IPS-NIHi11 (cell line): ENCODE results near the gene DUS1L.

Source experiments
- DNase-seq: peaks from one replicate; pipeline ENCODE4 v3.0.0; 2012; ENCODE audit warnings: mixed read lengths, low spot score

DUS1L gene

DNA sequence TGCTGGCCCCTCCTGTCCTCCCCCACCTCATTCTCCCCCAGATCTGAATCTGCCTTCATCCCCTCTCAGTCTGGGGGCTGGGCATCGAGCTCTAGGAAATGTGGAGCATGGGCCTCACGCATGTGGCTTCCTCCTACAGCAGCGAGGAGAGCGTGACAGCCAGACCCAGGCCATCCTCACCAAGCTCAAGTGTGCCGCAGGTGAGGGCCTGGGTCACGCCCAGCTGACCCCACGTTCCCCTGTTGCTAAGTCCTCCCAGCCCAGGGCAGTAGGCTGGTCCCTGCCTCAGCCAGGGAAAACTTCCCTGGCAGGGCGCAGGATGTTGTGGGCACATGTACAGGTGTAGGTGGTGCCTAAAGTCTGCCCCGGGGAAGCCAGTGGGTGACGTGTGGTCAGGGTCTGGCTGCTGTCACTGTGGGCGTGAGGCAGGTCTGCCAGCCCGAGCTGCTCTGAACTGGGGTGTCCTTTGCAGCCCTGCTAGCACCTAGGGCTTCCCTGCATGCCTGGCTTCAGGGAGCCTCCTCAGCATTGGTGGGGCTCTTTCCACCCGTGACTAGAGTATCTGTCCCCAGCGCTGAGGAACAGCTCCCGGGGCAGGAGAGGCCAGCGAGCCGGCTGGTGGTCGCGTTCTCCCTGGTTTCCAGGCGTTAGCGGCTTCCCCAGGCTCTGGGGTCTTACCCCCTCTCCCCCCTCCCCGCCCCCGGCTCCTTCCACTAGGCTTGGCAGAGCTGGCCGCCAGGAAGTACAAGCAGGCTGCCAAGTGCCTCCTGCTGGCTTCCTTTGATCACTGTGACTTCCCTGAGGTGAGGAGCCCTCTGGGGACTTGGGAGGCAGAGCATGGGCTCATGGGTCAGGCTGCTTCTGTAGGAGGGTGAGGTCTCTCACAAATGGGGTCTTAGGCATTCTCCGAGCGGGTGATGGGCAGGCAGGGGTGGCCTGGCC lies 10.3 kb downstream of the DUS1L start:
- peak; percentile 5 for DNase-seq

DNA sequence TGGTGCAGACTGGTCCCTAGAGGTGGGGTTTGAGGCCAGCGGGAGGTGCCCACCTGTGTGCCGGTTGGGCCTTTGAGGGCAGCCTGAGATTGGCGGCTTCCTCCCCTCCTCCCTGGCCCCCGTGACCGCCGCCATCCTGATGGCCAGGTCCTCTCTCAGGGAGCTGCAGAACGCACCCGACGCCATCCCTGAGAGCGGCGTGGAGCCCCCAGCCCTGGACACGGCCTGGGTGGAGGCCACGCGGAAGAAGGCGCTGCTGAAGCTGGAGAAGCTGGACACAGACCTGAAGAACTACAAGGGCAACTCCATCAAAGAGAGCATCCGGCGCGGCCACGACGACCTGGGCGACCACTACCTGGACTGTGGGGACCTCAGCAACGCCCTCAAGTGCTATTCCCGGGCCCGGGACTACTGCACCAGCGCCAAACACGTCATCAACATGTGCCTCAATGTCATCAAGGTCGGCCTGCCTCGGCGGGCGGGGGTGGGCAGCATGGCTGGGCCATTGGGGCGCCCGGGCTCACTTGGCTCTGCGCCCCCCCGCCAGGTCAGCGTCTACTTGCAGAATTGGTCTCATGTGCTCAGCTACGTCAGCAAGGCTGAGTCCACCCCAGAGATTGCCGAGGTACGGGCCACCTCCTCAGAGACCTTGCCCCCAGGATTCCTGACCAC lies 11.1 kb downstream of the DUS1L start:
- peak; percentile 6 for DNase-seq

DNA sequence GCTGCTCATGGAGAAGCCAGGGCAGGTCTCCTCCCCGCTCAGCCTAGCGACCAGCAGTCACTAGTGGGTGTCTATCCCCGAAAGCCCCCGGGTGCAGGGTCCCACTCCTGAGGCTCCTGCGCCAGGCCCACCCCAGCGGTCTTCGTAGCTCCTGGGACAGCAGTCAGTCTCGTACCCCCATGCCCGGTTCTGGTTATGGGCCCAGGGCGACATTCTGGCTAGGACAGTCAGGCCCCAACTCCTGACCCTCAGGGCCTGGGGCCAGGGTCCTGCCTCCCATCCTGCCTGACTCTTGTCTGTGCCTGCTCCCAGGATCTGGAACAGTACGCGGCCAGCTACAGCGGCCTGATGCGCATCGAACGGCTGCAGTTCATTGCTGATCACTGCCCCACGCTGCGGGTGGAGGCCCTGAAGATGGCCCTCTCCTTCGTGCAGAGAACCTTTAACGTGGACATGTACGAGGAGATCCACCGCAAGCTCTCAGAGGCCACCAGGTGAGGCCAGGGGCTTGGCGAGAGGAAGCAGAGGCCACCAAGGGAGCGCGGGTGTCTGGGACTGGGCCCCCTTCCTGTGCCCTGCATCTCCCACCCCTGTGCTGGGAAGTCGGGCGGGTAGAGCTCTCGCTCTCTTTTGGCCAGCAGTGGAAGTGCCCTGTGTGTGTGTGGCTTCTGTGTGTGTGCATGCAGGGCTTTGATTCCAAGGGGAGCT lies 11.9 kb downstream of the DUS1L start:
- no peak for DNase-seq

DNA sequence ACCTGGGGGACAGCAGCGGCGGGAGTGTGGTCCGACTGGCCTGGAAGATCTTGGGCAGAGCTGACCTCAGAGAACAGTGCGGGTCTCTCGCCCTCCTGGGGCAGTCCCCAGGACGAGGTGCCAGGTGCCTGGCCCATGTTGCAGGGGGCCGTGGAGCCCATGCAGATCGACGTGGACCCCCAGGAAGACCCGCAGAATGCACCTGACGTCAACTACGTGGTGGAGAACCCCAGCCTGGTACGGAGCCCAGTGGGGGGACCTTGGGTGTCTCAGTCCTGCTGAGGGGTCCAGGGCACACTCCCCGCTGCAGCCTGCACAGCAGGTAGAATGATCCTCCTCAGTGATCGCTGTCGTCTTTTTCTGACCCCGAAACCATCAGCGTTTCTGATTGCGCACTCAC lies 12.5 kb downstream of the DUS1L start:
- no peak for DNase-seq

DNA sequence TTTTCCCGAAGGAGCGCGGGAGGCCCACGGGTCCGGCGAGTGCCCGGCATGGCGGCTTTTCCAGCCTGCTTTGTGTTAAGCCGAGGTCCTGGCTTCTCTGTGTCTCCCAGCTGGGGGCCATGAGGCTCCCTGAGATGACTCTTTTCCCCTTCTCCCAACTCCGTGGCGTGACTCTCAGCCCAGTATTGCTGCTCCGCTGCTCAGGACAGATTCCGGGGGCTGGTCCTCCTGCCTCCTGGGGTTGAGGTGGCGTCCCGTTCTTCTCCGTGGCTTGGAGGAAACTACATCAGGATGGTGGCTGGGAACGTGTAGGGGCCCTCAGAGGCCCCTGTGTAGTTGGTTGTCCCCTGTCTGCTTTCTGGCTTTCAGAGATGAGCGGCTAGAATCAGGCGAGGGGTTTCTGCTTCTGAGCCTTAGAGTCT lies 13.0 kb downstream of the DUS1L start:
- DNase-seq = no peak

DNA sequence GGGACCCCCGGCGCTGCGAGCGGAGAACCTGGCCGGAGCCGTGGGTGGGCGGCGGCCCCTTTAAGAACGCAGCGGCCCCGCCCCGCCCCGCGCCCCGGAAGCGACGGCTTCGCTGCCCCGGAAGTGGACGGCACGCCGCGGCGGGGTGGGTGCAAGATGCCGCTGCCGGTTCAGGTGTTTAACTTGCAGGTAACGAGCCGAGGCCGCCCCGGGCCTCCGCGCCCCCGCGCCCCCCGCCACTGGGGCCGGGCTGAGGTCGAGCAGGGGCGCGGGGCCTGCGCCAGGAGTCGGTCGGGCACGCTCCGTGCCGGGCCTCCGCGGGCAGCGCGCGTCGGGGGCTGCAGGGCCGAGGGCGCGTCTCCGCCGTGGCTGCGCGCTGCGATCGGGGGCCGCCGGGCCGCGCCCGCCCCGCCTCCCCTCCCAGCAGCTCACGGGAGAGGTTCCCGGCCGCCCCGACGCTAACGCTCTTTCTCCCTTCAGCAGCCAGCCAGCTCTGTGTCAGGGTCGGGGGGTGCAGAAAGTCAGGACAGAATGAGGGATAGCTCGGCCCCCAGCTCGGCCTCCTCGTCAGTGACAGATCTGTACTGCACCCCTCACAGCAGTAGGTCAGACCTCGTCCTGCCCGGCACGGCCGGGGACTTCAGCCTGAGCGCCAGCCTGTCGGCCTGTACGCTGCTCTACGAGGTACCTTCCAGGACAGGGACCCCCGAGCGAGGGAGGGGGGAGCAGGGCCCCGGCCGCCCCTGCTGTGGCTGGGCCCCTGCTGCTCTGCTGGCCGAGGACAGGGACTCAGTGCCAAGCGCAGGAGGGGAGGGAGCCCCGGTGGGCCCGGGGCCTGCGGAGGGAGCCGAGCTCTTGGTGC lies 13.6 kb downstream of the DUS1L start, which contains the start of the genes GPS1 and RFNG:
Gene GPS1 (plus strand): TSS at position 123 of the 862 bp plus-strand sequence. CDS start 34 bp downstream, at position 157.
Gene RFNG (minus strand): TSS at position 36 of the 862 bp plus-strand sequence. CDS start 45 bp downstream, outside the sequence.
- peak; percentile 96 for DNase-seq

DNA sequence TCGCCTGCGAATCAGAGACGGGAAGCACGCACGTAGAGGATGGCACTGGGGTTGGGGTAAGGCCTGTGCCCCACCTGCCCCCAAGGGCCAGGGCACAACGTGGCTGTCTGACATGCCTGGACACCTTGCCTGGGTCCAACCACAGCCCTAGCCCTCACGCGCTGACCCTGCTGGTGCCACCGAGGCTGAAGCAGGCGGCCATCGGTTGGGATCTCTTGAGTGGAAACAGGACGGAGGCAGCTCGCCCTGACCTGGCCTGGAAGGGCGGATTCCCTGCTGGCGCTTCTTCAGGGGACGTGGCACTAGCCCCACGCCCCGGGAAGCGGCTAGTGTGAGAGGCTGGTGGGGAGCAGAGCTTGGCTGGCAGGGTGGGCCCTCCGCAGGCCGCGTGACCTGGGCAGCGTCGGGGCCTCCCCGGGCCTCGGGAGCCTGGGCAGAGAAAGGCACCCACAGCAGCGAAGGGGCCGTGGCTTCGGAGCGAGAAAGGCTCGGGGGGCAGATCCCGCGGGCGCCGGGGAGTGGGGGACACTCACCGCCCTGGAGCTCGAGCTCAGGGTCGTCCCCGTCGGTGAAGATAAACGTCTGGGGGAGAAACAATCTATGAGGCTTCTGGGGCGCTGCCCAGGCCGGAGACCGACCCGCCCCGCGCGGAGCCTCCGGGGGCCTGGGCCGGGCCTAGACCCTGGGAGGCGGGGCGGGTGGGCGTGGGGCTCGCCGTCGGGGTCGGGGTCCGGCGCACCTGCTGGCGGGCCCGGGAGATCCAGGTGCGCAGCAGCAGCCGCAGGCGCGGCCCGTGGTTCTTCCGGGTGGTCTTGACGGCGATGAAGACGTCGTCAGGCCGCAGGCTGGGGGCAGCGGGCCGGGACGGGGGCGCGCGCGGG lies 14.6 kb downstream of the DUS1L start:
- DNase-seq = peak; percentile 85

DNA sequence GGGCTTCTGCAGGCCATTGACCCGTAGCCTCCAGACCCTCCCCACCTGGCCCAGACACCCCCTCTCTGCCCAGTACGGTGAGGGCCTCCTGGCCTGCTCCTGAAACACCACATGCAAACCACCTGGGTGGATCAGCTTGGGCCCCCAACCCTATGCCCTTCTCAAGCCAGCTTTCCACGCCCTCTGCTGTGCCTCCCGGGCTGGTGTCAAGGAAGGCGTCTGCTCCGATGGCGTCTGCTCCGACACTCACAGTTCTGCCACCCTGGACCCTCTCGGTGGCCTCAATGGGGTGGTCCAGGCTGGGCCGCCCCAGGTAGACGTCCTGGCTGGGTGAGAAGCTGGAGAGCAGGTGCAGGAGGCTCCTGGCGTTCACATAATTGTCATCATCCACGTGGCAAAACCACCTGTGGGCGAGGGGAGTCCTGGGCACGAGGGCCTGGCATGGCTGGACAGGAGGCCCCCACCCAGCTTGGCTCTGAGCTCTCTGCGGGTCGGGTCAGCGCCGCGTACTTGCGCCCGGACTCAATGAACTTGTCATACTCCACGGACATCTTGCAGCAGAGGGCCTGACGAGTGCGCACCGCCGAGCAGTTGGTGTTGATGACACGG lies 15.3 kb downstream of the DUS1L start:
- no peak for DNase-seq

DNA sequence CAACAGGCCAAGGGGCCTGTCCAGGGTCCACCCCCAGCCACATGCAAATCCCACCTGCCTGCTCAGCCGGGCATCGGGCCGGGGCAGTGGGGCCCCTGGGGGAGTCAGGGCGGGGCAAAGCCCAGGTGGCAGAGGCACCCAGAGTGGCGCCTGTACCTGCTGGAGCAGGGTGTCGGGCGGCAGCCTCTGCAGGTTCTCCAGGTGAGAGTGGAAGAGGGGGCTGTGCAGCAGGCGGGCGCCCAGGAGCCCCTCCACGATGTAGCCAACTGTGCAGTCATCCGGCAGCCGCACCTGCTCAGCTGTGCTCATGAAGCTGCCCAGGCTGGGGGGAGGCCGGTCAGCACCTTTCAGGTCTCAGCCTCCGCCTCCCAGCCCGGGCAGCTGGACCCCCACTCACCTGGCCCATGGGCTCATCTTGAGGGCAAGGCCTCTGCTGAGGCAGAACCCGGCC lies 16.1 kb downstream of the DUS1L start:
- no peak for DNase-seq

DNA sequence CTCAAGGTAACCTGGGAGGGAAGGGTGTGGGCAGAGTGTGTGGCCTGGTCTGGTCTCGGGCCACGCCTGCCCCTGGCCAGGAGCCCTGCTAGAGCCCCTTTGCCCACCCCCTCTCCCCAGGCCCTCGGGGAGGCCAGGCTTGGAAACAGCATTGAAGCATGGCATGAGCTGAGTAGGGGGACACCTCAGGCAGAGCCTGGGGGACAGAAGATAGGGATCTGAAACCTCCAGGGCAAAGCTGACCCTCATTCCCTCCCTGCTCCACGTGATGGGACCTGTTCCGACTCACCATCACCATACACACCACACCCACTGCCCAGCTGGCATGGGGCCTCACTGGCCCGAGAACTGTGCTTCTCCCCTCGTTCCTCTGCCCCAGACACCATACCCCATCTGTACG lies 16.5 kb downstream of the DUS1L start:
- no peak for DNase-seq

DNA sequence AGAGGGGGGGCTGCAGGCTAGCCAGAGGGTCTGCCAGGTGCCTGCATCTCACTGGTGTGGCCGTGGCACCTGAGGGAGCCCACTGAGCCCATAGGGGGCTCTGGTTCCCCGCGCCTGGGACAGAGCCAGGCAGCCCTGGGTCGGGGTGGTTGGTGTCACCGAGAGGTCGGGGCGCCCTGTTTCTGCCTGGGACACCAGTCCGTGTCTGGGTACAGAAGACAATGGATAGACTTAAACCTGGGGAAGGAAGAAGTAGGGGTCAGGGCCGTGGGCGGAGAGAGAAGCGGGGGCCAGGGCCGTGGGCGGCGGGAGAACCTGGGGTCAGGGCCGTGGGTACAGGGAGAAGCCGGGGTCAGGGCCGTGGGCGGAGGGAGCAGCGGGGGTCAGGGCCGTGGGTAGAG lies 17.0 kb downstream of the DUS1L start:
- no peak for DNase-seq

DNA sequence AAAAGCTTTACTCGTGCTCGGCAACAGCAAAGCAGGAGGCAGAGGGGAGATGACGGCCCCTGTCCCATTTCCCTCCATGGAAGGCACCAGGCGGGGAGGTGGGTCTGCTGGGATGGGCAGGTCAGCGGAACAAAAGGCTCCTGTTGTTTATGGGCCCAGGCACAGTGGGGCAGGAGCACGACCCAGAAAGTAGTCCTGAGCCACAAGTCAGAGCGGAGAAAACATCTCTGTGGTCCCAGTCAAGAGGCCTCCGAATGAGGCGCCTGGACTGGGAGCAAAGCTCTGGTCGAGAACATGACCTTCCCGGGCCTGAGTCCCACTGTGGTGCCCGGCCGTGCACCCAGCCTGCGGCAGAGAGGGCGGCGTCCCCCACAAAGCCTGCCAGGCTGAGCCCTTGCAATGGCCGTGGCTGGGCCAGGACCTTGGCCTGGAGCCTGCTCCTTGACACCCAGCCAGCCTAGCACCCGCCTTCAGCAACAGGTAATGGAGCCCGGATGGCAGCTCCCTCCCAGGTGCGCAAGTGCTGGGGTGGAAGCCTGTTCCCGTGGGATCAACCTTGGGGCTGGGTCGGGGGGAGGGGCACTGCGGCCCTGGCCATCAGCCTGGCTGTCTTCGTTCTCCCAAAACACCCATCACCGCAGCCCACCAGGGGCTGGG lies 17.6 kb downstream of the DUS1L start:
- DNase-seq = no peak

DNA sequence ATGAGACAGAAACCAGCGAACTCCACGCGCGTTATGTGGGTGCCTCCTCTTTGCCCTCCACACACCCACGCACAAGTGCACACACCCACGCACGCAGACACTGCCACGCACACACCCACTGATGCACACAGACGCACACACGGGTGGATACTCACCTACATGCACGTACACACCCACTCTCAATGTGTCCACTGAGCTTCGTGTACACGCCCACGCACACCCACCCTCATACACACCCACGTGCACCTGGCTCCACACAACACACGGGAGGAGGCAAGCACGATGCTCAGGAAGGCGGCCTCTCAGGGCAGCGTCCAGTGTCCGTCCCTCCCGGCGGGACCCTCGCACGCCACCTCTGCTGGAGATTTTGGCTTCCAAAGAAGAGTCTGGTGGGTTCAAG lies 18.2 kb downstream of the DUS1L start:
- DNase-seq = no peak

DNA sequence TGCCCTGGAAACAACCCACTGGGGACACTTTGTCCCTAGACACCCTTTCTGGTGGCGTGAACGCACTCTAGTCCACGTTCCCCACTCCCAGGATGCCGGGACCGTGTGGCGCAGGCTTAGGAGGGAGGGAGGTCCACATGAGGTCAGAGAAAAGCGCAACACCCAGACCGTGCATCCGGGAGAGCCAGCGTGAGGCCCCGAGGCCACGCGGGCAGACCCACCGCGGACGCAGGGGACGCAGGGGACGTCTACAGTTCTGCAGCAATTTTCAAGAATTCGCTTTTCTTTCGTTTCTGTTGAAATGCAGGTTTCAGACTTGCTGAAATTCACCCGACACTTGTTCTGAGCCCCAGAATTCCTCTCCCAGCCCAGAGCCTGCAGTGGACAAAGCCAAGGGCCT lies 18.7 kb downstream of the DUS1L start:
- no peak for DNase-seq

DNA sequence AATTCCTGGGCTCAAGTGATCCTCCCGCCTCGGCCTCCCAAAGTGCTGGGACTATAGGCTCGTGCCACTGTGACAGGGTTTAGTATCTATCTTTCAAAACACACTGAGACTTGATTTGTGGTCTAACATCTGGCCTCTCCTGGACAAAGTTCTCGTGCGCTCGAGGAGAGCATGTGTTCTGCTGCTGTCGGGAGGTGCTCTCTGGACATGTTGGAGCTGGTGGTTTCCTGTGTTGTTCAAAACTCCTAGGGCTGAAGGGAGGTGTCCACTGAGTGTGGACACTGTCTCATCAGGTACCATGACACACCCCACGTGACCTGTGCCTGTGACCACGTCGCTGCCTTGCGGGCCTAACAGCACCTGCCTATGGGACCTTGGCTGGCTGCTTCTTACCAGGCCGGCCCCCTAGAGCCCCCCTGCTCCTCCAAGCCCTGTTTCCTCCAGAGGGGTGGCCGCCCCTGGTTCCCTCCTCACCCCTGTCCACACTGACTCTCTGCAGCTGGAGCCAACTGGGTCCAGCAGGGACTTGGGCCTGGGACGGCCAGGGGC lies 19.6 kb downstream of the DUS1L start:
- no peak for DNase-seq

DNA sequence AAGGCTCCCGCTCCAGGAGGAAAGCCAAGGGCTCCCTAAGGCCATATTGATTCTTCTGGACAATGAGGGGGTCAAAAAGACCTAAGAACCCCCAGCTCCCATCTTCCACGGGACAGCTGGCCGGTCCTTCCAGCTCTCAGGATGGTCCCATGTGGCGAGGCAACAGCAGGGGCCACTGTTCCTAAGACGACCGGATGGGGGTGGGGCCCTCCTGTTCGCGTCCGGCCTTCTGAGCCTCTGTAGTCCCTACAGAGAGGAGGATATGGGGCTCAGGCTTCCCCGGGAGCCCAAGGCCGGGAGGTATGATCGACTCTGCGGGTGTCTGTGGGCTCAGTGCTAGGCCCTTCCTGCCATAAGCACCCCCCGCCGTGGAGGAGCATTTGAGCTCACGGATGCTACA lies 22.1 kb downstream of the DUS1L start:
- DNase-seq = peak; percentile 51

DNA sequence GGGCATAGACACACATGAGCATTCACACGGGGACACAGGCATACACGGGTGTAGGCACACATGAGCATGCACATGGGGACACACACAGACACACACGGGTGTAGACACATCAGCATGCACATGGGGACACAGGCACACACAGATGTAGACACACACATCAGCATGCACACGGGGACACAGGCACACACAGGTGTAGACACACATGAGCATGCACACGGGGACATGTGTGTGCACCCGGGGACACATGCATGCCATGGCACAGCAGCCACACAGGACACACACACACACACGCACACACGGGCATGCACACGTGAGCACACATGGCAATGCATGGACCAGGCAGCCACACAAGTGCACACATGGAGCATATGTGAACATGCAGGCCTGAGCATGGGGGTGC lies 23.0 kb downstream of the DUS1L start:
- DNase-seq = no peak

DNA sequence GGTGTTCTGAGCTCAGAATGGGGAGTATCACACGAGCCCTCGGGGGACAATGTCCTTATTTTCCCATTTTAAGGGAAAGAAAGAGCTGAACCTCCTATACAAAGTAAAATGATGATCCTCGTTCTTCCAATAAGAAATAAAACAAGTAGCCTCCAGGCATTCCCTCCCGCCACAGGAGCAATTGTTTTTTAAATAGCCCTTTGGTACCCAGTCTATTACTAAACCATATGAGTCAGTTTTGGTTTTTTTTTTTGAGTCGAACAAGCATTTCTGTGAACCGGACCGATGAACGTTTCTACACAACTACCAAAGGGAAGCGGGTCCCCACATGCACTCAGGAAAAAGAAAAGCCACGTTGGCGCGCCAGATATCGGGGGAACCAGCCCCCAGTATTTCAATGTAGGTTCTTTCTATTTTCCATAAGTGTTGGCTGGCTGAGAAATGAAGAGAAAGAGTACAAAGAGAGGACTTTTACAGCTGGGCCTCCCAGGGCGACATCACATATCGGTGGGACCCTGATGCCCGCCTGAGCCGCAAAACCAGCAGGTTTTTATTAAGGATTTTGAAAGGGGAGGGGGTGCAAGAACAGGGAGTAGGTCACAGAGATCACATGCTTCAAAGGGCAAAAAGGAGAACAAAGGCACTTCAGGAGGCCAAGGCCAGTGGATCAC lies 24.3 kb downstream of the DUS1L start:
- no peak for DNase-seq
